ENCODE measurements around the gene OR6V1.

- TF ChIP-seq POLR2A (IDR thresholded peaks at IDR 0.05; ENCODE audit: low read depth, low read length), result no peak
- TF ChIP-seq POLR2AphosphoS5 (IDR thresholded peaks at IDR 0.05; ENCODE audit: low read depth, low read length), result no peak
- TF ChIP-seq TAF1 (IDR thresholded peaks at IDR 0.05; ENCODE audit: low read depth, low read length), result no peak
- no peak for TF ChIP-seq SPI1 (IDR thresholded peaks at IDR 0.05; ENCODE audit: low read depth, low read length)
These were observed 40.1 kb upstream of the OR6V1 start for GRCh38 chr7:143012001-143012400.
